ENCODE results near the gene RNF145.
"Not testable (repeated sequence)": the region's sequence is repeated elsewhere in the genome, so short reads cannot be mapped to it uniquely, and the experiment has no call there.

Gene RNF145

DNA sequence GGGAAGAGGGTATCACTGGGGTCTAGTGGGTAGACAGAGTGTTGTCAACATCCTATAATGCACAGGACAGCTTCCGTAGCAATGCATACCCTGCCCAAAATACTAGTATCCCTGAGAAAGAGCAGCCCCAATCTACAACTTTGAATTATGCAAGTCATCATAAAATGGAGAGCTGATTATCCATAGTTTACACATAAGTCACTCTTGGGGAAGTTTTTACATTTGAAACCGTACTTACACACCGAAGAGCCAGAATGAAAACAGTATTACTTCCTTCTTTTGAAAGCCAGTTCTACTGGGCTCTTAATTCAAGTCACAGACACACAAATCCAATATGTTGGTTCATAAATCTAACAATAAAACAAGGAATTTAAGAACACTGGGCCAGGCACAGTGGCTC lies 21.6 kb downstream of the RNF145 start:
- DNase-seq = no peak

DNA sequence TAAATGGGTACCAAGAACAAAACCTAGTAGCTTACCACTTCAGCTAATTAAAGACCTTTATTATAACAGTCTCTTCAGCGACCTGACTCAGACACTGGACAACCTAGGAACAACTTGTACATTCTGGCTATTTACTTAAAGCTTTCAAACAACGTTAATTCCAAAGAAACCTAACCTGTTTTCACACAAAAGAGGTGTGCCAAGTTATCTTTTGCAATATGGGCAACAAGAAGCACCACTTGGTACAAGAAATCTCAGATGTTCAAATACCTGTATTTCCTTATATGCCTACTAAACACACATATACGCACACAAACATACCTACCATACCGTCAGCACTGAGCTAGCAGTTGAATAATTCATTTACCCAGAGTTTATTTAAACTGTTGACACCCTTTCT lies 23.0 kb downstream of the RNF145 start:
- DNase-seq = no peak

DNA sequence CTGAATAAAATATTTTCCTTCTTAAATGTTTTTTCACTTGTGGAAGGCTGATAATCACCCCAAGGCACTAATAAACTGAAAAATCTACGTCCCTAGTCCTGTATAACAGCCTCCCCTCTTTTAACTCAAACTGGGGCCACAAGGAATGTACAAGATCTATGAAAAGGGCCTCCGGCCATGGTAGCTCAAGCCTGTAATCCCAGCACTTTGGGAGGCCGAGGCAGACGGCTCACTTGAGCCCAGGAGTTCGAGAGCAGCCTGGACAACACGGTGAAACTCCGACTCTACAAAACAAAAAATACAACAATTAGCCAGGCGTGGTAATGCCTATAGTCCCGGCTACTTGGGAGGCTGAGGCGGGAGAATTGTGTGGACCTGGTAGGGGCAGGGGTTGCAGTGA lies 23.6 kb downstream of the RNF145 start:
- no peak for DNase-seq

DNA sequence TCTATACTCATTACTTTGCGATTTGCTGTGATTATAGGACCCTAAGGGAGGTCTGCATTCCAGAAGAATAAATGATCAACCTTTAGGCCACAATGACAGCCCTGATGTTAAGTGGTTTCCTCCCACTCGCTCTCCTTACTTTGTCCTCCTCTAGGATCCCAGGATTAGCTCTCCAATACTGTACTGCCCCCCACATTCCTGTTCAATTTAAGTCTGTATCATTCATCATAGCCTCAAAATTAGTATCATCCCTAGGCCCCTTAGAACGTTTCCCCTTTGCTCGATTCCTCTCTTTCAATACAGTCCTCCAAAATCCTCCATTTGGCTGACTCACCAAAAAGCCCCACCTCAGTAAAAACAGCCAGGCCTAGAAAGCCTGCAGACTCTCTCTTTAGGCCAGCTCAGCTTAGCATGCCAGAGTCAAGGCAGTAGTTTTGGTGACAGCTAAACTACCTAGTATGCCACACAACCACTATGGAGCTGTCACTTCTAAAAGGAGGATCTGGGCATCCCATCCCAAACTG lies 24.4 kb downstream of the RNF145 start:
- no peak for DNase-seq

GRCh38 chr5:159184236-159184635 lies 25.1 kb downstream of the RNF145 start:
- DNase-seq = no peak

GRCh38 chr5:159183247-159183646 lies 26.1 kb downstream of the RNF145 start:
- no peak for DNase-seq

GRCh38 chr5:159182691-159183090 lies 26.7 kb downstream of the RNF145 start:
- DNase-seq = no peak

DNA sequence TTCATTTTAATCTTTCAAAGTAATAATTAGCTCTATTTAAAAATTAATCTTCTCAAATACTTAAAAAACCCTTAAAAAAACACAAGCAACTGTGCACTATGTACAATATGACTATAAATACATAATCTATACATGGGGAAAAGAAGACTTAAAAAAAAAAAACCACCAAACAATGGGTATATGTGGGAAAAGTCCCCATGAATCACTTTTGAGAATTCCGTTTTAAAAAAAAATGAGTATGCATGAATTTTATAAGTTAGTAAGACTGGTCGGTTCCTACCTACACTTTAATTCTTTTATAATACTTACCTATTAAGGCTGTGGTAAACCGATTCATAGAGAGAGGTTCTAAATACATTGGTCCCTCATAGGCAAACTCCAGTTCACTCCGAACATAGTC lies 27.7 kb downstream of the RNF145 start:
- DNase-seq = no peak

DNA sequence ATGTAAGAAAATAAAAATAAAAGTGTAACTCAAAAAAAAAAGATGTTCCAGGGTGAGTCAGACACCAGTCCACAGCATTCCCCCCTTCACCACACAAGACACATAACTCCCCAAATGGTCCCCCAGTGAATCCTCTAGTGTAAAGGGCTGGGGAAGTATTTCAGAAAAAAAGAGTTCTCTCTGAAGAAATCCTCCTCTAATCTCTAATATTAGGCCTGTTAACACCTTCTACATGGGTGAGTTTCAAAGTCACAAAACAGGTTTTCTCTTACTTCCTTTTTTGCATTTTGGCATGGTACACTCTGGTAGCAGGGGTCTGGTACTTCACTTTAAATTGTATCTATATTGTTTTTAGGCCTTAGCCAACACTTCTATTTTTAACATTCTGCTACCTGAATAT lies 28.2 kb downstream of the RNF145 start:
- no peak for DNase-seq

DNA sequence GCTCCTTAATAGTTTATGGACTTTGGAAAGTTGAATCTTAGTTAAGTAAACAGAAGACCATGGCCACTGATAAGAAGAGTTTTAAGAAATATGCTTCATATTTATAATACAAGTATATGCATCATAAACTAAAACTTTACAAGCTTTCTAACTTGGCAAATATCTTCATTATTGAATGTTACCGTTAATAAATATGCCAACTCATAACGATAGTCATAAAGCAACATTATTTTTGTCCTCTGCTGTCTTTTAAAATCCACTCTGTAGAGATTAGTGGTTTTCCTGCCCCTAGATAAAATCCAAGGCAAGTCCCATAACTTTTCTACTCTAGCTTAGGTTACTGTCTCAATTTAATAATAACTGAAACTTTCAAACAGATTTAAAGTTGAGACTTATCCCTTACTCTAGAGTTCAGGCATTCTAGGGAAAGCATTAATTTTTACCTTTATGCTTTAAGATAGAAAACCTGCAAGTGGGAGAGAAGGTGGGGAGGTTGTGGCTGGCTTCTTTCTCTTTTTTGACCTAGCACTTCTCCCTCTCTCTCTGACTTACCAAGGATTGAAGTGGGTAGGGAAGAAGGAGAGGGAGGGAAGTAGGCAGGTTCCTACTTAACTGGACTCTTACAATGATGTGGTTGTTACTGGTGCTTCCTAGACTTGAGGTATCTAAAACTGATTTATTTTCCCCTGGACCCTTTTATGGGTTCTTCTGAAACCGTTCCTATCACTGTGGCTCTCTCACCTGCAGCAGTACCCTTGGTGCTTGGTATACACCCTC lies 29.6 kb downstream of the RNF145 start:
- no peak for DNase-seq

DNA sequence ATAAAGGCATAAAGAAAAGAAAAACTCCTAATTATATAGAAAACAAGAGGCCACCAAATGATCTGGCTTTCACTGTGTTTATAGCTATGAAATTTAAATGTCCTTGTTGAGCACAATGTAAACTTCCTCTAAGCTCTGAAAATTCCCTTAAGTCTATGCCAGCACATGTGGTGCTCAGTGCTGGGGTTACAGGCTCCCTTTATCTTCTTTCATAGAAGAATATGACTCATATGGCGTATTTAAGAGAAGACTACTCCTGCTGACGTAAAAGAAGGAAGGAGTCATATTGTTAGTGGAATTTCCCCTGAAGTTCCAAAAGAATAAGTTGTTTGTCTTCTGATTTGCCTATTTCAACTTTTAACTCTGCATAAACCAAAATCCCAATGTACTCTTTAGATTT lies 30.4 kb downstream of the RNF145 start:
- DNase-seq = no peak

- no peak for DNase-seq
Observed at GRCh38 chr5:159175547-159175946, 33.8 kb downstream of the RNF145 start.

DNA sequence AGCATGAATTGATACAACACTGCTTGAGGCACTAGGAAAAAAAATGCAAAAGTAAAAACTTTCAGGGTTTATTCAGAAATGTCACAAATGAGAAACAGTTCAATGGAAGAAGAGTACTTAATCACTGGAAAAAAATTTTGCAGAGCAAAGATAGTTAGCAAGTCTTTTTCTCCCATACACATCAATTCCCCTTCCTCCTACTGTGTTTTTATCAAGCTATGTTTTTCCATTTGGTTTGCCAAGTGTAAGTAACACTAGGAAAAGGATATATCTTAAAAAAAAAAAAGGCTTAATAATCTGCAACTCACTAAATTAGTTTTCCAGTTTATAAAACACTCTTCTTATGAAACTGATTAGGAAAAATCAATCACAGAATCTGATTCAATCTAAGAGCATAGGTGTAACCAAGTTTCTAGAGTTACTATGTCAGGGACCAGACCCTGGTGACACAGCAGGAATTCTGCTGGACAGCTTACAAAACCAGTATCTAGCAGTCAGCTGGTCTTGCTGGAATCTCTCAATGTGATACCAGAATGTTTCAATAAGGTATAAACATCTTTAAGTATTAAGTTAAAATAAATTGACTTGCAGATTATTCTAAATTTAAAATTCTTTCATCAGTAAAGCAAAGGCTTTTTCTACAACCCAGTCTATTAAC lies 34.7 kb downstream of the RNF145 start:
- DNase-seq = no peak

GRCh38 chr5:159171274-159171673 lies 38.1 kb downstream of the RNF145 start:
- DNase-seq = no peak

- no peak for DNase-seq
Observed at GRCh38 chr5:159170021-159170420, 39.3 kb downstream of the RNF145 start.

- no peak for DNase-seq
Observed at GRCh38 chr5:159166416-159166815, 42.9 kb downstream of the RNF145 start.

DNA sequence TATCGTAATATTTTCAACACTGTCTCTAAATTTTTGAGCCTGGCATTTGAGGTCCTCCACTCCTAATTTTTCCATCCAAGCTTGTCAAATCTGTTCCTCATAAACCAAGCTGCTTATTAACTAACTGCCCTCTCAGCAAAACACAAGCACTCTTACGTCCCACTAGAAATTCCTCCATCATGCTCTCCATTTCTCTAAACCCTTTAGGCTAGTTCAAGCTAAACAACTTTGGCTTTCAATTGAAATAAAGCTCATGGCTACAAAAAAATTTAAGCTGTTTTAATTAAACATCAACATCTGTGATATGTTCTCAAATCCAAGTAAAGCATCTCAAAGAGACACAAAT lies 45.7 kb downstream of the RNF145 start:
- DNase-seq = peak in 1 of 2 experiments; percentile 48

DNA sequence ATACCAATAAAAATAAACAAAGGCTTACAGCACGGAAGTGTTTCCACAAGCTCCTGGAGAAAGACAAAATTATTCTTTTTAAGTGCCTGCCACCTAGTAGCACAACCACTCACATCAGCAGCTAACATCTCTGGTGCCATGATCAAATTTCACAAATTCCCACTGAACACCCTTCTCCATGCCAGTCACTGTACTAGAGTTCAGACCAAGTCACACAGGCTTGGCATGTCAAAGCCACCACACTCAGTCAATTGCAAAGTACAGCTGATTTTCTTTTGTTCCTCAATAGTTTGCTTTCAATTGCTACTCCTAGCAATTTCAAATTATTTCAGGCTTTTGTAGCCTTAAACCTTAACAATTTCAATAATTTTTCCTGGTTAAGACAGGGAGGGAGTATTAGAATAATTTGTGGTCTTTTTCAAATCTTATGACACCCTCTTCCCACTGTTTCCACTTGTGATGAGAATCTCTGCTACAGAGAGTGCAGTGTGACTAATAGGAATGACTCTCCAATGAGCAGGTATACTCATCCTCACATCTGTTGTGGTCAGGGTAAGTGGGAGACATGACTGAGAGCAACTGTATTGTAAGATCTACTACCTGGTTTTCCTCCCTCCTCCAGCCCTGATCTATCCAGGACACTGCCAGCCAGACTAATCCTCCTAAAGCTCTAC lies 46.2 kb downstream of the RNF145 start:
- no peak for DNase-seq

GRCh38 chr5:159161361-159162214 lies 47.8 kb downstream of the RNF145 start:
- DNase-seq = no peak

DNA sequence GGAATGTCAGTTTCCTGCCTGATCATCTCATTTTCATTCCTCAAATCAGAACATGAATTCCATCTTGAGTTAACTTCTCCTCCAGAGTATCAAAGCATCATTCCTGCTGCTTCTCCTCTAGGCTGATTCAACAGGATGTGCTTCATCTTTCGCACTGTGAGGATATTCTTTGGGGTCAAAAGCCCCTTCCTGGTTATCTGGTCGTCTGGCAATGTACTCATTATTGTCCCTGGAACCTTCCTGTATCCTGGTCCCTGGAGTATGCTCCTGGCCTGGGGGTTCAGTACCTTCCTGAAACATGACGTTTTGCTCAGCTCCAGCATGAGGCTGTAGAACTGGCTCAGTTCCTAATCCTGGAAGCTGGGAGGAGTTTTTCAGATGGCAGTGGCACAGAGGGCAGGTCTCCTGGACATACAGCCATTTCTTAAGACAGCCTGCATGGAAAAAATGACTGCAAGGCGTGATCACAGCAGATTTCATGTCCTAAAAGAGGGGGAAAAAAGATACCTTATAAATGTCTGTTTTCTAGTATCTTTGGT lies 50.7 kb downstream of the RNF145 start:
- DNase-seq = not testable (repeated sequence)

DNA sequence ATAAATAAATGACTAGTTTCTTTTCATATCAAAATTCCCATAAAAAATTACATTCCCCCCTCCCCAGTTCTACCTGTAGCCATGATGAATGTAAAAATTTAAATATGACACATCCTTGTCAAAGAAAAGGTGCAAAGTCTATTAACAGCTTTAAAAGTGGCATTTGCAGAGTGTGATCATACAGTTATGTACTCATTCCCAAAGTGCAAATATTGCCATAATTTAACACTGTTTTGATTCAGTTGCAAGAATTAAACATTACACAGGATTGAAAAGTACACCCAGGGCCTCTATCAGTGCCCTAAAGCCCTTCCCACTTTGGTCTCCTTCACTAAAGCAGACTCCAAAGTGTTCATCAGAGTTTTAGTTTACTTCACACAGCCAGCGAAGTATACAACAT lies 51.8 kb downstream of the RNF145 start:
- DNase-seq = no peak

- DNase-seq = peak; percentile 36 to 62
Observed at GRCh38 chr5:159156426-159157238, 52.7 kb downstream of the RNF145 start.
